SU-DHL-6 (cell line): ENCODE results near the gene SYT7.
"Not testable (repeated sequence)": the region's sequence is repeated elsewhere in the genome, so short reads cannot be mapped to it uniquely, and the experiment has no call there.

Source experiments
- H2AFZ ChIP-seq: fragments of 200-600 bp; sonication (generic); 2 replicates; pipeline ENCODE4 v1.6.1; 2014; ENCODE audit warnings: low read depth, mild to moderate bottlenecking, moderate library complexity, mixed read lengths, antibody characterized with exemption, low read length; ENCODE audit not compliant: severe bottlenecking
- H3F3A ChIP-seq: fragments of 200-600 bp; shearing (Covaris generic); 2 replicates; pipeline ENCODE4 v1.6.0; 2016; ENCODE audit warnings: antibody characterized with exemption, mild to moderate bottlenecking; ENCODE audit not compliant: insufficient read depth
- H3K27ac ChIP-seq: fragments of 200-600 bp; sonication (generic); 2 replicates; pipeline ENCODE4 v1.5.1; 2016; ENCODE audit warnings: low read depth, mild to moderate bottlenecking, low read length, moderate library complexity, mixed read lengths
- H3K27me3 ChIP-seq: fragments of 200-600 bp; sonication (generic), shearing (Covaris generic); 2 replicates; pipeline ENCODE4 v1.6.0; 2014; ENCODE audit warnings: mild to moderate bottlenecking, low read length
- H3K36me3 ChIP-seq: fragments of 200-600 bp; sonication (generic); 2 replicates; pipeline ENCODE4 v1.6.1; 2014; ENCODE audit warnings: mild to moderate bottlenecking, low read length, mixed read lengths
- H3K4me2 ChIP-seq: fragments of 300-600, 200-600 bp; shearing (Covaris generic), sonication (generic); 2 replicates; pipeline ENCODE4 v1.6.0; 2014; ENCODE audit warnings: low read length, low read depth, mild to moderate bottlenecking; ENCODE audit not compliant: poor library complexity, severe bottlenecking
- H3K4me3 ChIP-seq: fragments of 200-600 bp; sonication (generic); 2 replicates; pipeline ENCODE4 v1.5.1; 2014; ENCODE audit warnings: antibody characterized with exemption, low read length, mild to moderate bottlenecking, mixed read lengths; ENCODE audit not compliant: insufficient read depth, poor library complexity, severe bottlenecking
- H3K79me2 ChIP-seq: fragments of 200-600 bp; sonication (generic); 2 replicates; pipeline ENCODE4 v1.6.1; 2014; ENCODE audit warnings: mild to moderate bottlenecking, low read length, moderate library complexity; ENCODE audit not compliant: insufficient read depth
- H3K9ac ChIP-seq: fragments of 200-600 bp; sonication (generic); 2 replicates; pipeline ENCODE4 v1.7.0; 2014; ENCODE audit warnings: mild to moderate bottlenecking, low read length
- H3K9me2 ChIP-seq: fragments of 200-600 bp; sonication (generic); replicated peaks from 2 replicates; pipeline ENCODE4 v1.6.1; 2014; ENCODE audit warnings: low read length; ENCODE audit not compliant: insufficient read depth
- H3K9me3 ChIP-seq: fragments of 200-600 bp; sonication (generic); 2 replicates; pipeline ENCODE4 v1.6.1; 2014; ENCODE audit warnings: low read length, mixed read lengths; ENCODE audit not compliant: insufficient read depth
- H4K20me1 ChIP-seq: fragments of 200-600 bp; sonication (generic); 2 replicates; pipeline ENCODE4 v1.6.1; 2014; ENCODE audit warnings: low read depth, mild to moderate bottlenecking, antibody characterized with exemption, low read length, moderate library complexity, mixed read lengths
- CTCF ChIP-seq: fragments of 200-600 bp; sonication (generic); IDR thresholded peaks from one replicate; pipeline ENCODE4 v1.5.1; 2017; ENCODE audit warnings: antibody characterized with exemption, mild to moderate bottlenecking, low read length, moderate library complexity; ENCODE audit not compliant: insufficient read depth, poor library complexity, severe bottlenecking
- EZH2phosphoT487 ChIP-seq: fragments of 200-600 bp; sonication (generic), shearing (Covaris generic); conservative IDR thresholded peaks from 2 replicates; pipeline ENCODE4 v1.6.1; 2018; ENCODE audit warnings: mild to moderate bottlenecking, antibody characterized with exemption, low read length, moderate library complexity, mixed read lengths

Gene SYT7

GRCh38 chr11:61468002-61468401 is 112.9 kb downstream of the SYT7 start:
- Histone ChIP-seq H2AFZ (no peak overlapping the region), H3K4me2 (no peak overlapping the region), H3K9me2 (no peaks in the 10 kb centered on the region), H3K27me3 (no peaks in the 10 kb centered on the region), H4K20me1 (no peaks in the 10 kb centered on the region), H3K4me3 (no peak overlapping the region), H3K27ac (no peak overlapping the region), H3K36me3 (no peaks in the 10 kb centered on the region), H3K9ac (no peak overlapping the region), H3K79me2 (no peaks in the 10 kb centered on the region), H3F3A (no peaks in the 10 kb centered on the region), H3K9me3 (no peaks in the 10 kb centered on the region)
- TF ChIP-seq CTCF (no peak), EZH2phosphoT487 (no peak)

GRCh38 chr11:61467602-61468001 is 113.3 kb downstream of the SYT7 start:
- not testable (repeated sequence) for H3K79me2 ChIP-seq, H3K9me2 ChIP-seq, H3K4me2 ChIP-seq, H3K4me3 ChIP-seq, H3K27ac ChIP-seq, H3K9me3 ChIP-seq, H2AFZ ChIP-seq, H3K27me3 ChIP-seq, H3K9ac ChIP-seq, H3K36me3 ChIP-seq, H3F3A ChIP-seq, H4K20me1 ChIP-seq
